Measurements from ENCODE around the gene SMAD6. TPM values are rescaled to one million over a fixed set of nuclear protein-coding genes. Genes with fewer than 3 reads are reported as not detected.

Gene SMAD6
- total RNA-seq, 2 experiments from 2014 or later = 0.25 to 0.41 TPM

GRCh38 chr15:66700412-66700801 lies 1.6 kb upstream of the SMAD6 start:
- Mint-ChIP-seq H3K9me3 (no peaks in the 10 kb centered on the region), H3K36me3 (ENCODE audit: low read depth) (no peaks in the 10 kb centered on the region), H3K27ac (peak overlapping the region; percentile 66), H3K4me3 (peak overlapping the region; percentile 84), H3K4me1 (ENCODE audit: low read depth) (peaks cover 11% of the 10 kb centered on the region), H3K27me3 (peaks cover 18% of the 10 kb centered on the region)
- DNase-seq (peak; percentile 21), ATAC-seq (no peak)
- no peak for TF ChIP-seq CTCF (IDR thresholded peaks at IDR 0.05)
- CTCF ChIA-PET = interaction anchor here (1.9 kb wide), 1 partner anchor 150 kb away, joined by 6 read pairs; no protein-coding TSS in a partner anchor
- POLR2A ChIA-PET = interaction anchor here (1.1 to 1.4 kb wide), 2 partner anchors 9 to 203 kb away, joined by 3 to 4 read pairs; partner anchors contain the start of gene SNAPC5
- intact Hi-C loops (cut with micrococcal nuclease) = no loop called here

- CTCF ChIA-PET = interaction anchor here (0.7 to 1.9 kb wide), 2 partner anchors 139 to 150 kb away, joined by 3 to 6 read pairs; no protein-coding TSS in a partner anchor
- H3K27me3 Mint-ChIP-seq = peaks cover 21% of the 10 kb centered on the region
- DNase-seq = peak; percentile 92
- POLR2A ChIA-PET = interaction anchor here (1.1 to 1.4 kb wide), 2 partner anchors 9 to 203 kb away, joined by 3 to 4 read pairs; partner anchors contain the start of gene SNAPC5
- H3K4me3 Mint-ChIP-seq = peak overlapping the region; percentile 84
- no peaks in the 10 kb centered on the region for H3K36me3 Mint-ChIP-seq (ENCODE audit: low read depth)
- peak; percentile 85 for ATAC-seq
- H3K9me3 Mint-ChIP-seq = no peaks in the 10 kb centered on the region
- no peak for TF ChIP-seq CTCF (IDR thresholded peaks at IDR 0.05)
- intact Hi-C loops (cut with micrococcal nuclease) = no loop called here
- peak overlapping the region; percentile 66 for H3K27ac Mint-ChIP-seq
- peaks cover 11% of the 10 kb centered on the region for H3K4me1 Mint-ChIP-seq (ENCODE audit: low read depth)
These were observed 1.1 kb upstream of the SMAD6 start for GRCh38 chr15:66700802-66701421.

- intact Hi-C loops (cut with micrococcal nuclease) = no loop called here
- no peak overlapping the region for H3K27ac Mint-ChIP-seq
- H3K27me3 Mint-ChIP-seq = peaks cover 21% of the 10 kb centered on the region
These were observed 508 bp upstream of the SMAD6 start for GRCh38 chr15:66701422-66702034.

GRCh38 chr15:66702787-66703539 lies 927 bp downstream of the SMAD6 start:
- DNase-seq = peak; percentile 31
- intact Hi-C loops (cut with micrococcal nuclease) = no loop called here
- Mint-ChIP-seq H3K27ac (no peak overlapping the region), H3K4me1 (ENCODE audit: low read depth) (peaks cover 11% of the 10 kb centered on the region), H3K9me3 (no peaks in the 10 kb centered on the region), H3K4me3 (peak overlapping the region; percentile 77), H3K36me3 (ENCODE audit: low read depth) (no peaks in the 10 kb centered on the region), H3K27me3 (peaks cover 21% of the 10 kb centered on the region)
- no peak for ATAC-seq
- CTCF ChIA-PET = interaction anchor here (1.1 to 3.8 kb wide), 4 partner anchors 10 to 149 kb away, joined by 3 to 15 read pairs (median 3); no protein-coding TSS in a partner anchor
- POLR2A ChIA-PET = interaction anchor here (1.0 to 1.1 kb wide), 2 partner anchors 18 to 20 kb away, joined by 3 to 4 read pairs; no protein-coding TSS in a partner anchor
- TF ChIP-seq CTCF (IDR thresholded peaks at IDR 0.05) = no peak

More at GRCh38 chr15:66701422-66702034, 508 bp upstream of the SMAD6 start:
- CTCF ChIA-PET = interaction anchor here (0.7 kb wide), 1 partner anchor 138 kb away, joined by 3 read pairs; no protein-coding TSS in a partner anchor
- no peak for TF ChIP-seq CTCF (IDR thresholded peaks at IDR 0.05)
- ATAC-seq (peak; percentile 46), DNase-seq (peak; percentile 56)
- POLR2A ChIA-PET = interaction anchor here (1.1 to 1.4 kb wide), 2 partner anchors 10 to 204 kb away, joined by 3 to 4 read pairs; partner anchors contain the start of gene SNAPC5
- Mint-ChIP-seq H3K4me1 (ENCODE audit: low read depth) (peaks cover 11% of the 10 kb centered on the region), H3K9me3 (no peaks in the 10 kb centered on the region), H3K4me3 (peak overlapping the region; percentile 77), H3K36me3 (ENCODE audit: low read depth) (no peaks in the 10 kb centered on the region)

All from activated CD8-positive, alpha-beta T cell treated with anti-CD3 and anti-CD28 coated beads for 36 hours (primary cell).